MCF 10A (cell line): ENCODE data around the gene MAN1C1. TPM values are rescaled to one million over a fixed set of nuclear protein-coding genes. Genes with fewer than 3 reads are reported as not detected.

Experiments used
- BruUV-seq: library from RNA; stranded (reverse); fragments of 400-500 nt; replicated peaks from 2 replicates; lab custom pipeline; 2021; lab: Mats Ljungman, UMichigan
- CTCF ChIA-PET: fragments of 300-600 bp; sonication (Branson Sonifier 250); formaldehyde crosslinking; extraction: SDS; loops from one replicate; lab custom pipeline; 2021; ENCODE audit warnings: antibody characterized with exemption, inconsistent platforms; lab: Yijun Ruan, JAX
- POLR2A ChIA-PET: fragments of 300-600, 350-650 bp; sonication (Branson Sonifier 250); formaldehyde crosslinking; extraction: SDS; loops from one replicate; lab custom pipeline; 2020; ENCODE audit warnings: antibody characterized with exemption, inconsistent platforms; lab: Yijun Ruan, JAX
- DNase-seq: peaks from one replicate; pipeline ENCODE4 v3.0.0-alpha.2; 2018; ENCODE audit not compliant: unreplicated experiment
- H3K27ac Mint-ChIP-seq: one replicate; pipeline ENCODE4 v1.8.0; 2022; ENCODE audit warnings: mild to moderate bottlenecking, low read depth, mixed read lengths; ENCODE audit not compliant: unreplicated experiment
- H3K27me3 Mint-ChIP-seq: one replicate; pipeline ENCODE4 v1.8.0; 2022; ENCODE audit warnings: mixed read lengths; ENCODE audit not compliant: insufficient read depth, unreplicated experiment
- H3K36me3 Mint-ChIP-seq: one replicate; pipeline ENCODE4 v1.8.0; 2022; ENCODE audit warnings: mild to moderate bottlenecking, moderate library complexity, mixed read lengths; ENCODE audit not compliant: insufficient read depth, unreplicated experiment
- H3K4me1 Mint-ChIP-seq: one replicate; pipeline ENCODE4 v1.8.0; 2022; ENCODE audit warnings: mixed read lengths; ENCODE audit not compliant: insufficient read depth, unreplicated experiment
- H3K4me3 Mint-ChIP-seq: one replicate; pipeline ENCODE4 v1.8.0; 2022; ENCODE audit warnings: mild to moderate bottlenecking, moderate library complexity, mixed read lengths; ENCODE audit not compliant: unreplicated experiment
- H3K9me3 Mint-ChIP-seq: one replicate; pipeline ENCODE4 v1.8.0; 2022; ENCODE audit warnings: mixed read lengths; ENCODE audit not compliant: unreplicated experiment
- CTCF ChIP-seq: fragments of 200-600 bp; IDR thresholded peaks from one replicate; pipeline ENCODE4 v1.8.0; 2022; ENCODE audit warnings: antibody characterized with exemption, mild to moderate bottlenecking; ENCODE audit not compliant: unreplicated experiment
- intact Hi-C: fragments of 100-400 bp; cut with micrococcal nuclease; formaldehyde crosslinking; loops from 2 replicates; pipeline ENCODE4 v1.14.1; 2022
- total RNA-seq: library from RNA; stranded (reverse); gene quantifications from 2 replicates; pipeline ENCODE4 v1.2.3, GENCODE V29; 2022

Gene MAN1C1
- total RNA-seq, 1 experiment from 2014 or later, result not detected

- Mint-ChIP-seq H3K27ac (no peak overlapping the region), H3K9me3 (no peaks in the 10 kb centered on the region), H3K36me3 (no peaks in the 10 kb centered on the region), H3K4me1 (no peaks in the 10 kb centered on the region), H3K4me3 (no peak overlapping the region), H3K27me3 (no peaks in the 10 kb centered on the region)
- intact Hi-C loops, result no loop called here
- ChIA-PET POLR2A (interaction anchor here (1.0 kb wide), 1 partner anchor 175 kb away, joined by 4 read pairs; no protein-coding TSS in a partner anchor), CTCF (no interaction called here)
- DNase-seq, result no peak
- BruUV-seq, result no TSS peak
- TF ChIP-seq CTCF, result no peak
These were observed 95.8 kb downstream of the MAN1C1 start for GRCh38 chr1:25712299-25712970.

GRCh38 chr1:25713961-25714360 is 97.4 kb downstream of the MAN1C1 start:
- POLR2A ChIA-PET, result no interaction called here
- Mint-ChIP-seq H3K27me3 (no peaks in the 10 kb centered on the region), H3K9me3 (peaks cover 7% of the 10 kb centered on the region), H3K36me3 (no peaks in the 10 kb centered on the region), H3K4me1 (no peaks in the 10 kb centered on the region), H3K27ac (no peak overlapping the region), H3K4me3 (no peak overlapping the region)
- no peak for TF ChIP-seq CTCF
- no peak for DNase-seq
- BruUV-seq, result no TSS peak
- intact Hi-C loops, result no loop called here
- CTCF ChIA-PET, result no interaction called here

- POLR2A ChIA-PET, result no interaction called here
- no peaks in the 10 kb centered on the region for H3K4me1 Mint-ChIP-seq
- peaks cover 7% of the 10 kb centered on the region for H3K9me3 Mint-ChIP-seq
- CTCF ChIA-PET, result no interaction called here
- H3K27me3 Mint-ChIP-seq, result no peaks in the 10 kb centered on the region
- intact Hi-C loops, result no loop called here
- no peak overlapping the region for H3K4me3 Mint-ChIP-seq
- no TSS peak for BruUV-seq
- TF ChIP-seq CTCF, result no peak
- DNase-seq, result no peak
- H3K36me3 Mint-ChIP-seq, result no peaks in the 10 kb centered on the region
- no peak overlapping the region for H3K27ac Mint-ChIP-seq
These were observed 97.9 kb downstream of the MAN1C1 start for GRCh38 chr1:25714372-25714931.

GRCh38 chr1:25715888-25716287 is 99.3 kb downstream of the MAN1C1 start:
- POLR2A ChIA-PET, result interaction anchor here (1.1 kb wide), 1 partner anchor 33 kb away, joined by 3 read pairs; no protein-coding TSS in a partner anchor
- Mint-ChIP-seq H3K36me3 (no peaks in the 10 kb centered on the region), H3K4me1 (no peaks in the 10 kb centered on the region), H3K9me3 (peaks cover 7% of the 10 kb centered on the region), H3K4me3 (no peak overlapping the region), H3K27ac (no peak overlapping the region), H3K27me3 (peaks cover 1% of the 10 kb centered on the region)
- no peak for TF ChIP-seq CTCF
- no TSS peak for BruUV-seq
- CTCF ChIA-PET, result interaction anchor here (0.7 kb wide), 1 partner anchor 124 kb away, joined by 3 read pairs; no protein-coding TSS in a partner anchor
- DNase-seq, result no peak
- intact Hi-C loops, result no loop called here
